HG02678 (cell line): ENCODE results near the gene SLC19A3.
"Not testable (repeated sequence)": the region's sequence is repeated elsewhere in the genome, so short reads cannot be mapped to it uniquely, and the experiment has no call there.

Experiments
- ATAC-seq: cut with Tn5 transposase; IDR thresholded peaks from one replicate; pipeline ENCODE4 v1.9.1; 2021; ENCODE audit warnings: mild to moderate bottlenecking, moderate library complexity; ENCODE audit not compliant: unreplicated experiment

SLC19A3 gene

DNA sequence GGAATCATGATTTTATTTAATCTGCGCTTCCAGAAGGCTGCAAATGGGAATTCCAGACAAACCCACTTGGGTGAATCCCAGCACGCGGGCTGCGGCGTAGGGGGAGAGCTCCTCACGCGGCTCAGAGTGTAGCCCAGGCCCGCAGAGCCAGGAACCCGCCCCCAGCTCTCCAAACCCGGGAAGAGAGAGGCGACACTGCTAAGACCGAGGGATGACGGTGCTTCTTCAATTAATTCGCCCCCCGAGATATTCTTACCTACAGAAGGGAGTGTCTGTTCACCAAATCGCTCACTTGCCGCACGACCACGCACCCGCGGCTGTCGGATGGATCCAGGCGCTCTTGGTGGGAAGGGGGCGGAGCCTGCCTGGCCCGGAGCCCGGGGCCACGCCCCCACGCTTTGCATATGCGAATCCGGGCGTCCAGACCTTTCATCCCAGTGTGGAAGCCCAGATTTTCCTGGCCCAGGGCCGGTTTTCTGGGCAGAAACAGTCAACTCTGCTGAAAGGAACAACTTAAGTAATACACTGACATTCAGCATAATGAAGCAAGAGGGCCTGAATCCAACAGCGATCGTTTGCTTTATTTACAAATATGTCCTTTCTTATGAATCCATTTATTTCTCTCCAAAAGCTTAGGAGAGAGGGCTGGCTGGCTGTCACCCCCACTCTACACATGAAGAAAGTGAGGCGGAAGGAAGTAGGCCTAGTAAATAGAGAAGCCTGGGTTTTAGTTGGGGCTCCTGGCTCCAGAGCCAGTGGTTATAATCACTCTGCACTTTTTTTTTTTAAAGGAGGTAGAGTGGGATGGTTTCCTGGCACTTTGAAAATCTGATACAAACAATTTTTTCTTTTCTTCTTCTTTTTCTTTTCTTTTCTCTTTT lies at the start of gene SLC19A3:
Gene SLC19A3 (minus strand): TSS at position 342 of the 881 bp plus-strand sequence. CDS start 15,710 bp downstream, outside the sequence.
- no peak for ATAC-seq

DNA sequence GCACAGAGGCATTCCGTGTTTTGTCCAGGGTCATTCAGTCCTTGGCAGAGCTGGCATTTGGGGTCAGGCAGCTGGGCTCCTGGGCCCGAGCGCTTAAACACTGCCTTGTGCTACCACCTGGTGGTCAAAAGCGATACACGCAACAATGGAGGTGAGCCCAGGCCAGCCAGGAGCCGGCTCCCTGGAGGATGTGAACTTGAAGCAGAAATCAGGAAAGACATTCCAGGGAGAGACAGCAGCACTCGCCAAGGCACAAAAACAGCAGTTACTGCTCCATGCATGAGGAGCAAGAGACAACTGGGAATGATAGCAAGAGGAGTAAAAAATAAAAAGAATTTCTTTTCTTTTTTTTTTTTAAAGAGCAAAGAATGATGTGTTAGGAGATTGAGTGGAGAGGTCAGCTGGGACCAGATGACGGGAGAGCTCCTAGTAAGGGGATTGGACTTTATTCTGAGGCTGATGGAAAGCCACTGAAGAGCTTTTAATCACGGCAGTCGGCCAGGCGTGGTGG lies 48.6 kb upstream of the SLC19A3 start:
- ATAC-seq: peak; percentile 100

DNA sequence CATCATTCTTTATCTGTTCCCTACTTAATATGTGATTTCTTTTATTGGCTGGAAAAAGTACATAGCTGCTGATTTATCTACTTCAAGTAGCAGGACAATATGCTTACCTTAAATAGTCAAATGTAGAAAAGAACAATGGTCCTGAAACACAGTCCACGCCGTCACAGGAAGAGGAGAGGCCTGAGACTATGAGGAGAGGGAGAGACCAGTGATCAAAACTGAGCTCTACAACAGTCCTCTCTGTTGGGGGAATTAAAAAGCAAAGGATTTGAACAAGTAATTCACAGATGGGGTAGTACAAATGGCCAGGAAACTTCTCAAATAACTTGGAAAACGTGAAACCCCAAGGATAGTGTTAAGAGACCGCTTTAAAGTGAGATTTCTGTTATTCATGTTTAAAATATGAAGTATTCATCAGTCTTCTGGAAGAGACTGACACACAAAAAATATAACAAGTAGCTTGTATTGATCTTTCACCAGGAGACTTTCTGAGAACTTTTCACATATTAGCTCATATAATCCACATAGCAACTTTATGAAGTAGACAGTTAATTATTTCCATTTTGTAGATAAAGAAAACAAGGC lies 48.1 kb upstream of the SLC19A3 start:
- ATAC-seq: peak; percentile 10

DNA sequence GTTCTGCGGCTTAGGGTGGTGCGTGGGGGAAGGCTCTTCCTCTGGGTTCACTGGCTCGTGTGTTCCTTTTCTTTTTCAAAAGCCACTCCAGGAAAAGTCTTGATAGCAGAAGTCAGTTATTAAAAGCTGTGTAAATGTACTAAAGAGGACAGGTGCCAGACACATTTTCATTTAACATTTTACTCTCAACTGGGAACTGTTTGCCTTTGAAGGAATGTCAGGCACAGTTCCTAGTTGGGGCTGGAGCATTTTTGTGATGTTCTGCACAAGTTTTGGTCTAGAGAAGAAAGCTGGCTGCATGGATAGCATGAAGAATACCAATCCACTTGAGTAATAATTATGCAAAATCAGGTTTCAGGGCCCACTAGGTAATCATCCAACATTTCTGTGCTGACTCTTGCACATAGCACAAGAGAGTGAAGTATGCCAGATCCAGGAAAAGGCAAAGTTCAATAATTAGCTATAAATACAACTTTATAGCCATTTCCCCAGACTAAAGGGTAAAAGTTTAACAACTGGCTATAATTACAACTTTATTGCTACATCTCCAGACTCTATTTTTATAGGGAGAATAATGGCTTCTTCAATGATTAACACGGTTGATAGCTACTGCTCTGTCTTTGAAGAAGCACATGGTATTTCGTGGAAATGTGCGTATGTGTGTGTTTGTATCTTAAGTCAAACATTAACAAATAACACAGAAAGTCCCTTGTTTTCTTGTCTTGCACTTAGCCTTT lies 44.1 kb upstream of the SLC19A3 start:
- no peak for ATAC-seq

DNA sequence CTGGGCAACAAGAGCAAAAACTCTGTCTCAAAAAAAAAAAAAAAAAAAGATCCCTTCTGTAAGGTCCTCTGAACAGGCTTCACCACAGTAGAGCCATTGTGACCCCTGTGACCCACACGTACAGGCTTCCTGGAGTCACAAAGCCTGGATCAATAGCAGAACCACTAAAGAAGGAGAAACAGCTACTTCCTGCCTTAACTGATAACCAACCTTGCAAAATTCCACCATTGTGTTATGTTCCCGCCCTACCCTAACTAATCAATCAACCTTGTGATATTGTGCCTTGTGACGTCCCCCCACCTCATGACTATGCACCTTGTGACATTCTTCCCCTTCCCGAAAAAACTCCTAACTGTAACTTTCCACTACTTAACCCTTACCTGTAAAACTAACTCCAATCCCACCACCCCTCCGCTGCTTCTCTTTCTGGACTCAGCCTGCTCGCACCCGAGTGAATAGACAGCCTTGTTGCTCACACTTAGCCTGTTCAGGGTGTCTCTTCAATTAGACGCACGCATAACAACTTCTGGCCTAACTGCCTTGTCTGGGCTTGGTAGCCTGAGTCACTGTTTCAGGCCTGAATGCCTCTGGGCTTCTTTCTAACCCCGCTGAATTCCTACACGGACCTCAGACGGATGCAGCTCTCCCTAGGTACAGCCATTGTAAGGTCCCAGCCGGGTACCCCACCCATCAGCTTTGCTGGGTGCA lies 41.7 kb upstream of the SLC19A3 start:
- no peak for ATAC-seq

DNA sequence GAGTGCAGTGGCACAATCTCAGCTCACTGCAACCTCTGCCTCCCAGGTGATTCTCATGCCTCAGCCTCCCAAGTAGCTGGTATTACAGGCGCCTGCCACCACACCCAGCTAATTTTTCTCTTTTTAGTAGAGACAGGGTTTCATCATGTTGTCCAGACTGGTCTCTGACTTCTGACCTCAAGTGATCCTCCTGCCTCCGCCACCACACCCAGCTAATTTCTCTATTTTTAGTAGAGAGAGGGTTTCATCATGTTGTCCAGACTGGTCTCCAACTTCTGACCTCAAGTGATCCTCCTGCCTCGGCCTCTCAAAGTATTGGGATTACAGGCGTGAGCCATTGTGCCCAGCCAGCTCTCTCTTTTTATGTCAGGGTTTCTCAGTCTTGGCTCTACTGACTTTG lies 38.4 kb upstream of the SLC19A3 start:
- not testable (repeated sequence) for ATAC-seq

DNA sequence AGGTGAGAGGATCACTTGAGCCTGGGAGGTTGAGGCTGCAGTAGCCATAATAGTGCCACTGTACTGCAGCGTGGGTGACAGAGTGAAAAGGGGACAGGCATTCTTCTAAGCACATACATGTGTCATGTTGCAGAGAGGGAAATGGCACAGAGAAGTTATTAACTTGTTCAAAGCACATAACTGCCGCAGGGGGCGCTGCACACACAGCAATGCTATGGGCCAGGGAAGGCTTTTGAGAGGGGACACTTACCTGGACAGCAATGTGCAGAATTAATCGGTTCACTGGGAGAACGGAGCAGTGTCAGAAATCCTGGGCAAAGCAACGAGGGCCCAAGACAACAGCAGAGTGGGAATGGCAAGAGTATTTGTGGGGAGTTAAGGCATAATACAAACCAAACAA lies 30.3 kb upstream of the SLC19A3 start:
- ATAC-seq: no peak

DNA sequence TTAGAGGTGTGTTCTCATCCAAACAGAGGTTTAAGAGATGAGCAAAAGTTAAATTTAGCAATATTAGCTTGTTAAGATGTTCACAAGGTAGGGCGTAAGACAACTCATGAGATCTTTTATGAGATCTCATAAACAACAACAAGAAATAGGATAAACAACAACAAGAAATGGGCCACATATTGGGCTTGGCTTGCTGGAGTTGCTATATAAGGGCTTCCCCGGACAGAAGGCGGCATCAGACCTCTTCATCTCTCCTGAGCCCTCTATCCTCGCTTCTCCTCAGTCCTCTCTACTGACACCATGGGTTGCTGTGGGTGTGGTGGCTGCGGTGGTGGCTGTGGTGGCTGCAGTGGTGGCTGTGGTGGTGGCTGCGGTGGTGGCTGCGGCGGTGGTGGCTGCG lies 27.8 kb upstream of the SLC19A3 start, which contains the start of gene SCYGR8:
Gene SCYGR8 (plus strand): TSS at position 301 of the 400 bp plus-strand sequence. CDS start 0 bp downstream, at position 301.
- ATAC-seq: no peak

DNA sequence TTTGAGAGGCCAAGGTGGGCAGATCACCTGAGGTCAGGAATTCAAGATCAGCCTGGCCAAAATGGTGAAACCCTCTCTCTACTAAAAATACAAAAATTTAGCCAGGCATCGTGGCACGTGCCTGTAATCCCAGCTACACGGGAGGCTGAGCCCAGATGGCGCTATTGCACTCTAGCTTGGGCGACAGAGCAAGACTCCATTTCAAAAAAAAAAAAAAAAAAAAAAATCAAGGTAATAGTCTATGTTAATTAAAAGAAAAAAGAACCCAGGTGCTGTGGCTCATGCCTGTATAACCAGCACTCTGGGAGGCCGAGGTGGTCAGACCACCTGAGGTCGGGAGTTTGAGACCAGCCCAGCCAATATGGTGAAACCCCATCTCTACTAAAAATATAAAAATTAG lies 22.9 kb upstream of the SLC19A3 start:
- ATAC-seq: not testable (repeated sequence)

DNA sequence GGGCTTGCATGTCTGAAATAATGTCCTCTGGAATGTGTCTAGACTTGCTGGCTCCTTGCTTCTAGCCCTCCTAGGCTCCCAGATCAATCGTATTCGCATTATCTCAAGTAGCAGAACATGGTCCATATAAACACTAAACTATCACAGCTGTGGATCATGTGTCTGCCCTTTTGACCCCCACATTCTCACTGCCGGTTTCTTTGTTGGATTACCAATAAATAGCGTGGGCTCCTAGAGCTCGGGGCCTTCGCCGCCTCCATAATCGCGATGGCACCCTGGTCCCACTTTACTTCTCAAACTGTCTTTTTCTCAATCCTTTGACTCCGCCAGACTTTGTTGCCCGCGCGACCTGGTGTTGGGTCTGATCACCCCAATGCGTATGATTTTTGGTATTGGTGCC lies 21.5 kb upstream of the SLC19A3 start:
- ATAC-seq: no peak

DNA sequence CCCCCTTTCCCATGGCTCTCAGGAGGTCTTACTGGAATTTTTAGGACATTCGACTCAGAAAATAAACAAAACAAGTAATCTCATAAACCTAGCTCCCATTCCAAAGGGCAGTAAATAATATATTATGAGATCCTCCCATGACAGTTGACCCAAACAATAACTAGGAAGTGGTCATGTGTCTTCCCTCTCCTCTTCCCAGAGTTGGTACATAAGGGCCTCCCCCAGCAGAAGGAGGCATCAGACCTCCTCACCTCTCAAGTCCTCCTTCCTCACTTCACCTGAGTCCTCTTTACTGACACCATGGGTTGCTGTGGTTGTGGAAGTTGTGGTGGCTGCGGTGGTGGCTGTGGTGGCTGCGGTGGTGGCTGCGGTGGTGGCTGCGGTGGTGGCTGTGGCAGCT lies 10.2 kb upstream of the SLC19A3 start, which contains the start of gene SCYGR7:
Gene SCYGR7 (plus strand): TSS at position 301 of the 400 bp plus-strand sequence. CDS start 0 bp downstream, at position 301.
- ATAC-seq: no peak

DNA sequence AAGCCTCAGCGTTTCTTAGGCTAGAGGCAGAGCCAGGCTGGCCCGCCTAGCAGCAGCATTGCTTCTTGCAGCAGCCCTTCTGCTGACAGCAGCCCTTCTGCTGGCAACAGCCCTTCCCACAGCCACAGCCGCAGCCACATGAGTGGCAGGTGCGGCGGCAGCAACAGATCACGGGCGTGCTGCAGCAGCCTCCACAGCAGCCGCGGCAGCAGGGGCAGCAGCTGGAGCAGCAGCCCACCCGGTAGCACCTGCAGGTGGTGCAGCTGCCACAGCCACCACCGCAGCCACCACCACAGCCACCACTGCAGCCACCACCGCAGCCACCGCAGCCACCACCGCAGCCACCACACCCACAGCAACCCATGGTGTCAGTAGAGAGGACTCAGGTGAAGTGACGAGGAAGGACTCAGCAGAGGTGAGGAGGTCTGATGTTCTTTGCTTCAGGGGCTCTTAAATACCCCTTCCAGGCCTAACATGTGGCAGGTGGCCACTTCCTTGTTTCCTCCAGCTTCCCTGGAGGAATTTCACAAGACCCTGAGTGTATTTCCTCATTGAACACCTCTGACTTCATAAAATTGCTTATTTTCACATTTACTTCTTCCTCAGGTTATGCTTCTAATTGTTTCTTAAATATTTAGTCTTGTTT lies 6.7 kb upstream of the SLC19A3 start, which contains the start of gene SCYGR6:
Gene SCYGR6 (minus strand): TSS at position 364 of the 646 bp plus-strand sequence. CDS start 0 bp downstream, at position 364.
- no peak for ATAC-seq

DNA sequence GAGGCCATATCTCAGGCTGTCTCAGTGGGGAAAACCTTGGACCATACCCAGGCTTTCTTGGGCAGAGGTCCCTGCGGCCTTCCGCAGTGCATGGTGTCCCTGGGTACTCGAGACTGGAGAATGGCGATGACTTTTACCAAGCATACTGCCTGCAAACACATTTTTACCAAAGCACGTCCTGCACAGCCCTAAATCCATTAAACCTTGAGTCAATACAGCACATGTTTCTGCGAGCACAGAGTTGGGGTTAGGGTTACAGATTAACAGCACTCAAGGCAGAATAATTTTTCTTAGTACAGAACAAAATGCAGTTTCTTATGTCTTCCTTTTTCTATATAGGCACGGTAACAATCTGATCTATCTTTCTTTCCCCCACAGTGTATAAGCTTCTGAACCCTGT lies 5.0 kb upstream of the SLC19A3 start:
- ATAC-seq: not testable (repeated sequence)

DNA sequence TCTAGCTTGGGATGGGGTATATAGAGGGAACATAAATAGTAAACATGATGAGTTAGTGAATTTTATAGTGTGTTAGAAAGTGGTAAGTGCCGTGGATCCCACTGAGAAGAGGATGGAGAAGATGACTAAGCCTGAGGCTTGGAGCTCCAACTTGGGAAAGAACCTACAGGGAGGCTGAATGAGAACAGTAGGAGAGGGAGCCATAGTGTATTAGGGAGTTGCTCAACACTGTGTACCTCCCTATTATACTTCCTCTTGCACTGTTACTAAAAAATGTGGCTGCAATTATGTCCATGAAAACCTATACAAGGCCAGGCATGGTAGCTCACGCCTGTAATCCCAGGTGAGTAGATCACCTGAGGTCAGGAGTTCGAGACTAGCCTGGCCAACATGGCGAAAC lies 2.9 kb upstream of the SLC19A3 start:
- ATAC-seq: no peak

DNA sequence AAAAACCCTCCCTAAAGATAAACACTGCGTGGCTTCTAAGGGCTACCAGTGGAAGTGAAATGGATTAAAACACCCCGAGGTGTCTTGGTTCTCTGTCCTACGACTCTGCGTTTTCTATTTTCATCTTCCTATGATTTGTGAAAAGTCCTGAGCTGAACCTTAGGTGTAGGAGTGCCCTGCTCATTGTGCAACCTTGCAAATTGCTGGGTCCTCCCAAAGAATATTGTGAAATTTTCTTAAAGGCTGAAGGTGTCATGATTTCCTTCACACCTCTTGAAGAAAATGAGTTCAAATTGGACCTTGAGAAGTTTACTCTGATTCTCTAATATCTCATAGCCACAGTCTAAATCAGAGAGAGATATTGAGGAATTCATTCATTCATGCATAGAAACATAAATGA lies 1.8 kb upstream of the SLC19A3 start:
- ATAC-seq: no peak

DNA sequence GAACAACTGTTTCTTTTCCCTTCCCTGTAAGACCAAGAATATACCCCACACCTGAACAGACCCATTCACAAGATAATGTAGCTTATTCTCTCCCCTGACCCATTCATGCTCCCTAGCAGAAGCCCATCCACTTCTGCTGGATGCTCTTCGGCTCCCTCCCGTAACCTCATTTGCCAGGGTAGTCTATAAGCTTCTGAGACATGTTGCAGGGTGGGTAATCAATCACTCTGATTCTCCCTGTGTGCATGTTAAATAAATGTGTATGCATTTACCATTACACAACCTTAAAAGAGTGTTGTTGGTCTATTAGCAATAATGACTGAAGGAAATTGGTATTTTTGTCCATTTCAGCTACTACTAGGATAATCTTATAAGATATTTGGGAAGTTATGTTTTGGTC lies 1.3 kb downstream of the SLC19A3 start:
- no peak for ATAC-seq

DNA sequence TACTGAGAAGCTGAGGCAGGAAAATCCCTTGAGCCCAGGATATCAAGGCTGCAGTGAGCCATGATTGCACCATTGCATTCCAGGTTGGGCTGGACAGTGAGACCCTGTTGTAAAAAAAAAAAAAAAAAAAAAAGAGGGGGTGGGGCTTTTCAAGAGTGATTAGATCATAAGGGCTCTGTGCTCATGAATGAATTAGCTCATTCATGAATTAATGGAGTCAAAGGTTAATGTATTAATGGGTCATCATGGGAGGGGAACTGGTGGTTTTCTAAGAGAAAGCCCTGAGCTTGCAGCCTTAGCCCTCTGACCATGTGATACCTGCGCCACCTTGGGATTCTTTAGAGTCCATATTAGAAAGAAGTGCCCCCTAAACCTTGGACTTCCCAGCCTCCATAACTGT lies 4.5 kb downstream of the SLC19A3 start:
- no peak for ATAC-seq

DNA sequence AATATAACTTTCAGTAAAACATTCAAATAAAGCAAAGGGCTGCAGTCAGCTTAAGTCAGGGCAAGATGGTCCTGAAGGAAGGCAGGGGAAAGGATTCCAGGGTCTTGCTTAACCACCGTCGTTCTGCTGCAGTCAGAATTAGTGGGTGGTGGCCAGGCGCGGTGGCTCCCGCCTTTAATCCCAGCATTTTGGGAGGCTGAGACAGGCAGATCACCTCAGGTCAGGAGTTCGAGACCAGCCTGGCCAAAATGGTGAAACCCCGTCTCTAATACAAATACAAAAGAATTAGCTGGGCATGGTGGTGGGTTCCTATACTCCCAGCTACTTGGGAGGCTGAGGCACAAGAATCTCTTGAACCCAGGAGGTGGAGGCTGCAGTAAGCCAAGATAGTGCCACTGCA lies 6.8 kb downstream of the SLC19A3 start:
- no peak for ATAC-seq

DNA sequence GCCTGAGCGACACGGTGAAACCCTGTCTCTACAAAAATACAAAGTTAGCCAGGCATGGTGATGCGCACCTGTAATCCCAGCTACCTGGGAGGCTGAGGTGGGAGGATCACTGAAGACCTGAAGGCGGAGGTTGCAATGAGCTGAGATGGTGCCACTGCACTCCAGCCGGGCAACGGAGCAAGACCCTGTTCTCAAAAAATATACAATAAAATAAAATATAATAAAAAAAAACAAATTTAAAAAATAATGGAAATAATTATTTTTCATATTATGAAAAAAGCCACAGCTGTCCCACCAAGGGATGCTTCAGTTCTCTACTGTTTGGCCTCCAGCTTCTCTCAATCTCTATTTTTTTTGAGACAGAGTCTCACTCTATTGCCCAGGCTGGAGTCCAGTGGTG lies 10.4 kb downstream of the SLC19A3 start:
- no peak for ATAC-seq

DNA sequence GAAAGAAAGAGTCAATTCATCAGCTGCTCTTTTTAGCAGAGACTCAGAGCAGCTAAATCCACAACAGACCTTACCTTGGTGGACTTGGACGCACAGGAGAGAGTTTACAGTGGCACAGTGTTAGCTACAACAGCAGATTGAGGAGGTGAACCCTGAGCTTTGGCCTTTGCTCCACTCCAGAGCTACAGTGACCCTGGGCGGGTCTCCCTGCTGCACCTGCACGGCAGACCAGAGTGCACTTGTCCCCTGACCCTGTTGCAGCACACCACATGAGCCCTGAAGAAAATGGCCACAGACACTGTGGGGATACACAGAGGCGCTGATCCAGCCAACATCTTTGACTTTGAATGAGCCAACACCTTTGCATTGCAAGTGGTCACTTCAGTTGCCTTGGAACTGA lies 11.0 kb downstream of the SLC19A3 start:
- no peak for ATAC-seq
